ENCODE results near the gene CDCP1.
"Not testable (repeated sequence)": the region's sequence is repeated elsewhere in the genome, so short reads cannot be mapped to it uniquely, and the experiment has no call there.

Gene CDCP1

GRCh38 chr3:45080824-45081223, 65.4 kb downstream of the CDCP1 start:
- no peak for DNase-seq

GRCh38 chr3:45079715-45080114, 66.5 kb downstream of the CDCP1 start:
- DNase-seq = no peak

GRCh38 chr3:45078910-45079522, 67.2 kb downstream of the CDCP1 start:
- DNase-seq = no peak

- DNase-seq = not testable (repeated sequence)
These were observed 67.9 kb downstream of the CDCP1 start for GRCh38 chr3:45078256-45078655.

GRCh38 chr3:45075821-45076625, 70.2 kb downstream of the CDCP1 start:
- no peak for DNase-seq

- no peak for DNase-seq
These were observed 75.1 kb downstream of the CDCP1 start for GRCh38 chr3:45071075-45071474.

- no peak for DNase-seq
These were observed 78.2 kb downstream of the CDCP1 start for GRCh38 chr3:45067941-45068340.

GRCh38 chr3:45067486-45067885, 78.7 kb downstream of the CDCP1 start:
- no peak for DNase-seq

- DNase-seq = no peak
These were observed 79.9 kb downstream of the CDCP1 start for GRCh38 chr3:45066109-45066801.

- no peak for DNase-seq
These were observed 80.8 kb downstream of the CDCP1 start for GRCh38 chr3:45065373-45065720.

GRCh38 chr3:45064512-45065372, 81.4 kb downstream of the CDCP1 start:
- peak; percentile 81 for DNase-seq

GRCh38 chr3:45062697-45063070, 83.5 kb downstream of the CDCP1 start:
- no peak for DNase-seq

GRCh38 chr3:45060165-45060892, 85.8 kb downstream of the CDCP1 start:
- no peak for DNase-seq

- no peak for DNase-seq
These were observed 87.0 kb downstream of the CDCP1 start for GRCh38 chr3:45059132-45059531.

GRCh38 chr3:45057557-45057956, 88.6 kb downstream of the CDCP1 start:
- peak; percentile 39 for DNase-seq

- DNase-seq = no peak
These were observed 89.4 kb downstream of the CDCP1 start for GRCh38 chr3:45056608-45057301.

- DNase-seq = no peak
These were observed 90.6 kb downstream of the CDCP1 start for GRCh38 chr3:45055411-45056143.

- DNase-seq = no peak
These were observed 91.2 kb downstream of the CDCP1 start for GRCh38 chr3:45055032-45055410.

- no peak for DNase-seq
These were observed 91.9 kb downstream of the CDCP1 start for GRCh38 chr3:45054196-45054857.

GRCh38 chr3:45053805-45054195, 92.4 kb downstream of the CDCP1 start:
- DNase-seq = not testable (repeated sequence)

GRCh38 chr3:45051685-45052084, 94.5 kb downstream of the CDCP1 start:
- no peak for DNase-seq
